ENCODE measurements around the gene FBXO21. TPM values are rescaled to one million over a fixed set of nuclear protein-coding genes. Genes with fewer than 3 reads are reported as not detected.

The FBXO21 gene
- 73.7 and 102 TPM in 2 replicates for total RNA-seq

GRCh38 chr12:117190210-117190781, at the start of gene FBXO21:
Gene FBXO21, minus strand, starts transcription at chr12:117190470. Its CDS starts 14 bp downstream, at chr12:117190456.

Other genes with a start within 250 kb of the FBXO21 start
- not detected in 2 replicates for gene TESC, start 91.1 kb downstream of the FBXO21 start, total RNA-seq
- gene NOS1, start 171.2 kb upstream of the FBXO21 start, total RNA-seq, result not detected in 2 replicates

Data from placental epithelial cell (primary cell).